HG03064 (cell line): ENCODE data around the gene ROM1.
"Not testable (repeated sequence)": the region's sequence is repeated elsewhere in the genome, so short reads cannot be mapped to it uniquely, and the experiment has no call there.

Source experiments
- ATAC-seq: cut with Tn5 transposase; IDR thresholded peaks from one replicate; pipeline ENCODE4 v1.9.1; 2021; ENCODE audit warnings: low read depth; ENCODE audit not compliant: unreplicated experiment

Gene ROM1

DNA sequence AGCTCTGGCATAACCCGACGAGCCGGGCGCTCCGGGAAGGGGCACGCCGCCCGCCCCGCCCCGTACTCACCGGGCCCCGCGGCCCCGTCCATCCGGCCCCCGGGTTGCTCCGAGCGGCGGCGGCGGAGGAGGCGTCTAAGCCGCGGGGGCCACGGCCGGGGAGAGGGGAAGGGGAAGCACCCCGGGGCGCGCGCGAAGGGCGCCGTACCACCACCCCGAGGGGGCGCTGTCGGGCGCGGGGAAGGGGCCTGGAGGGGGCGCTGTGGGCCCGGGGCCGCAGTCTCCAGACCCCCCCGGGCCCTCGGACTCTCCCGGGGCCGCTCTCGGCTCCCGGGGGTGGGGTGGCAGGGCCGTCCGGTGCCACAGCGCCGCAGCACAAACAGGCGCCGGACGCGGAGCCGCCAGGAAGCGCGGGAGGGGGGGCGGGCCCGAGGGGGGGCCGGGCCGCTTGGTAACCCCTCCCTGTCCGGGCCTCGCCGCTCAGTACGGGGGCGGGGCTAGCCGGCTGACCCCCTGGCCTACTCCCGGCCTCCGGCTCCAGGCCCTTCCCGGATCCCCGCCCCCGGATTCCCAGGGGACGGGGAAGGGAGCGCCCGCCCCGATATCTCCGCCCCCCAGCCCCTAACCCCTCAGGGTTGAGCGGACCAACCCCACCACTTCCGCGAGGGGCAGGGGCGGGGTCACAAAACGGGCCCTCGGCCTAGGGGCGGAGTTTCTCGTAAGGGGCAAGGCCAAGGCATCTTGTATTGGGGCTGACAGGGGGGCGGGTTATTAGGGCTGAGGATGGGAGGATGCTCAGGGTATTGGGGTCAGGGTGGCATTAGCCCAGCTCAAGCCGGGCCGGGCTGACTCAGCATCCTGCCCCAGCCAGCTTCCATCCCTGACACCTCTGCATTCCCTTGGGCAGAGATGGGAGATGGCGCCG is at the start of gene ROM1, which contains the start of gene EML3:
Gene ROM1 (plus strand): TSS at position 892 of the 925 bp plus-strand sequence. CDS start 25 bp downstream, at position 917.
Gene EML3 (minus strand): TSS at position 410 of the 925 bp plus-strand sequence. CDS start 318 bp downstream, at position 92.
- peak; percentile 65 for ATAC-seq

DNA sequence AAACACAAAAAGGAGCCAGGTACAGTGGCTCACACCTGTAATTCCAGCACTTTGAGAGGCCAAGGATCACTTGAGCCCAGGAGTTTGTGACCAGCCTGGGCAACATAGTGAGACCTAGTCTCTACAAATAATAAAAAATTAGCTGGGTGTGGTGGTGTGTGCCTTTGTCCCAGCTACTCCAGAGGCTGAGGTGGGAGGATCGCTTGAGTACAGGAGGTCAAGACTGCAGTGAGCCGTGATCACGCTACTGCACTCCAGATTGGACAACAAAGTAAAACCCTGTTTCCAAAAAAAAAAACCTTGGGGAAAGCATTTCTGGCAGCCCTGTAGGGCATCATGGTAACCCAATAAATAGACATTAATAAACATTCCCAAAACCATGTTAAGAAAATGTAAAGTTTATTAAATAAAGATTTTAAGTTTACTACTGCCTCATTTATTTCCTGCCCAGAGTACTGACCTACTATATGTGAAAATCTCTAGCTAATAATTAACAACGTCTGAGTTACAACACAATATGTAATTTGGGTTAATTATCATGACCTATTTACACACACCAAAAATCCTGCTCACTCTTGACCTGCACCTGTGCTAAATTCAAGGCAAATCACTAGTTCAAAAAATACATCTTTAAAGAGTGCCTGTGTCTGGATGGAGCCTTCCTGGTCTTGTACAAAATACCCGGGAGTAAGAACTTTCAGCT is 47.8 kb upstream of the ROM1 start:
- ATAC-seq: no peak

GRCh38 chr11:62566247-62566646 is 46.8 kb upstream of the ROM1 start:
- no peak for ATAC-seq

- ATAC-seq: no peak
Measured at GRCh38 chr11:62567018-62567633, 45.9 kb upstream of the ROM1 start.

- no peak for ATAC-seq
Measured at GRCh38 chr11:62569611-62570010, 43.4 kb upstream of the ROM1 start.

- ATAC-seq: not testable (repeated sequence)
Measured at GRCh38 chr11:62570903-62571302, 42.2 kb upstream of the ROM1 start.

DNA sequence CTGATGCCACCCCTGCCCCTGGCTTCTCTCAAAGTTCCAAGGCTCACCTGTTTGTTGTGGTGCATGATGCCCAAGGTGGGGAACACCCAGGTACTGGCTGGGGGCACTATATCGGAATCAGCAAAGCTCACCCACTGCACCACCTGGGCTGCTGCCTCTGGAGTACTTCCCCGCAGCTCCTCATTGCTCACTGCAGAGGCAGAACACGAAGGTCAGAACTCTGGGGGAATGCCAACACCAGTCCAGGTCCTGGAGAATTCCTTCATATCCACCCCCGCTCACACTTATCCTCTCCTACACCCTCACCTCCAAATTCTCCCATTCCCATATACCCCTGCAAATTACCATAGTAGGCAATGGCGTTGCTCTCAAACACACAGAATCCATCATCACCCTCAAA is 41.6 kb upstream of the ROM1 start:
- not testable (repeated sequence) for ATAC-seq

- ATAC-seq: no peak
Measured at GRCh38 chr11:62572431-62572830, 40.6 kb upstream of the ROM1 start.

DNA sequence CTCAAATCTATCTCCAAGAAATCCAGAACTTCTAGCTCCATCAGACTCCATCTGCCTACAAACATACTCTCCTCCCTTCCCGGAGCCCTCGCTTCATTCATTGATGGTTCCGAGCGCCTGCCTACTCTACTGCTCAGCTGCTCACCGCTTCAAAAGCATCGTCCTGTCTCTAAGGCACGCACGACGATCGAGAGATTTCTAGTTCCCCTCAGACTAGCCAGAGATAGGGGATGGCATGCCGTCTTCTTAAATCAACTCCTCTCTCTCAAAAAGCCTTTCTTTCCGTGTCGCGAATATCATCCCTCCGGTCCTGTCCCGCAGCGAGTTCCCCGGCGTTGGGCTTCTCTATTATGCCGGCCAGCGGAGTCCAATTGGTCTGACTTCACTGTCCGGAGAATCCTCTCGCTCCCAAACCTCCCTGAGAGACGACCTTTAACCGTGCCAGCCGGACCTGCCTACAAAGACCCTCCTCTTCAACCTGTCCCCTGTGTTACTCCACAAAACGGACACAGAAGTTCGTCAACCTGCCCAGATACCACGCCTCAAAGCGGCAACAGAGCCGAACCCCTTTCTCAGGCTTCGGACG is 40.0 kb upstream of the ROM1 start:
- no peak for ATAC-seq

- ATAC-seq: peak; percentile 68
Measured at GRCh38 chr11:62573592-62574362, 39.3 kb upstream of the ROM1 start, which contains the start of gene EEF1G. Gene EEF1G, minus strand, starts transcription at chr11:62573891. Its CDS starts 49 bp downstream, at chr11:62573842.

DNA sequence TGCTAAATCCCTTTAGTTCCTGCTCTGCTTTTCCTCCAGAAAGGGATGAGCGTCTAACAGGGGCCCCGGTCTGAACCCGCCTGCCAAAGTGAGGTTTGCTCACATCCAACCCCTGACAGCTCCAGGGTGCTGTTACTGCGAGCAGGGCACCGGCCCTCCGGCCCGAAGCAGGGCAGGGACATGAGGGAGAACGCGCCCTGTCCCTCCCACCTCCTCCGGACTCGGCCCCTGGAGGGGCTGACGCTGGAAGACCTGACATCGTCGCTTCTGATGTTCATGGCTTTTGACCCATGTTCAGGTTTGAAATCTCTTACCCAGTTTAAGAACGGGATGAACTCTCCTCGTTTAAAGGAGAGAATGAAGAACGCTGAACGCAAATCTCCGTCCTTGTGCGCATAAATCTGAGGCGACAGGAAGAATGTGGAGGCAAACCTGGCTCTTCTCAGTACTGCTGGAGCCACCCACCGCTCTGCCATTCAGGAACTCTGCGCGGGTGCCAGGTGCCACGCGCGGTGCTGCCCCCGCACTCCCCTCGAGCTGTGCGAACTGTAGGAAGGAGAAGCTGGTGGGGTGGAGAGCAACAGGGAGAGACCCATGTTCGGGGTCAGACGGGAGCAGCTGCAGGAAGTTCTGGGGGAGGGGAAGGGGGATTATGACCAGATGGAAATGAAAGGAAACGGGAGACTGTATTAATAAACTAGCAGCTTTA is 38.5 kb upstream of the ROM1 start:
- peak; percentile 9 for ATAC-seq

DNA sequence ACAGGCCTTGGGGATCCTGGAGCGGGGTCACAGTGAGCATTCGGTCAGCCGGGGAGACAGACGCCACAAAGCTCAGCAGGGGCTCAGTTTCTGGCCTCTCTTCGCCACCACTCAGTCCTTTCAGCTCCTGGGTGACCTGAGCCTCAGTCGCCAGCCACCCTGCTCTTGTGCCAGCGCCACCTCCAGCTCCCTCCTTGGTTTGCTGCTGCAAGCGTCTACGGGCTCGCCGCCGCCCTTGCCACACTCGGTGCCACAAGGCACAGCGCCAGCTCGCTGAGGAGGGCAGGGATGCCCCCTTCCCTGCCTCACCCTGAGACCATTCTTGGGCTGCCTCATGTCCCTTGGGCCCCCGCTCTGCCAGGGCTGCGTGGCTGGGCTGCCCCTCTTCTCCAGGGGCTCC is 37.9 kb upstream of the ROM1 start:
- ATAC-seq: no peak

GRCh38 chr11:62575837-62576236 is 37.2 kb upstream of the ROM1 start:
- ATAC-seq: no peak

DNA sequence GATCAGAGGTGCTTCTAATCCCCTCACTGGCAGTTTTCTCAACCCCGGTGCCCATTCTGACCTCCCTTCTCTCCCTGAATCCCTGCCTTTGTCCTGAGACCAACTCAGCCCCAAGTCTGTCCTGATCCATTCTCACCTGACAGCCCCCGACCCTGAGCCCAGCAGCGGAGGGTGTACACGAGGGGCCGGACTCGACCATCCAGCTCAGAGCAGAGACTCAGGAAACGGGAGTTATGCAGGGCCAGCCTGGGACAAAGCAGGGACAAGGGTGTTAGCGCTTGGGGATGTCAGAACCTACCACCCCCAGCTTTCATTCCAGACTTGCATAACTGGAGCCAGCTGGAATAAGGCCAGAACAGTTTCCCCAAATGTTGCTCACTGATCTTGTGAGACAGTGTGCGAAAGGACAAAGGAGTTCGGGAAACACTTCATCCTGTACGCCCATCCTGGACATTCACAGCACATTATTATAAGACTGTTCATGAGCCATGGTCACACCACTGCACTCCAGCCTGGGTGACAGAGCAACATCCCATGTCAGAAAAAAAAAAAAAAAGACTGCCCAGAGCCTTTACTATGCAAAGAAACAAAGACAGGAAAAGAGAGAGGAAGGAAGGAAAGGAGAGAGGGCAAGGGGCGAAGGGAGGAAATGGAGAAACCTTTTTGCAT is 35.9 kb upstream of the ROM1 start:
- ATAC-seq: no peak

DNA sequence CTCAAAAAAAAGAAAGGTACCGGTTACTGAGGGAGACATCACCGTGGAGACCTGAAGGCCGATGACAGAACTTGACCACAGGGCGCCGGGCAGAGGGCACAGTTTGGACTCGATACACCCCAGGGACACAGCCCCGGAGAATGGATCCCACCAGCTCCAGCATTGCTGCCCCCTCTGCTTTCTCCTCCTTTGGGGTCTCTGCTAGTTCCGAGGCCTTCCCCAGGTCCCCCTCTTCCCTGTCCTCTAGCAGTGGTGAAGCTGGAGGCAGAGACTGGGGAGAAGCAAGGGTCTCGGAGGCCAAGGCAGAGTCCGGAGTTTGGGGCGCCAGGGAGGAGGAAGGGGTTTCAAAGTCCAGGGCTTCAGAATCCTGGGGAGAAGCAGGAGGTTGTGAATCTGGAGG is 34.5 kb upstream of the ROM1 start:
- no peak for ATAC-seq

GRCh38 chr11:62579252-62579651 is 33.8 kb upstream of the ROM1 start:
- ATAC-seq: no peak

DNA sequence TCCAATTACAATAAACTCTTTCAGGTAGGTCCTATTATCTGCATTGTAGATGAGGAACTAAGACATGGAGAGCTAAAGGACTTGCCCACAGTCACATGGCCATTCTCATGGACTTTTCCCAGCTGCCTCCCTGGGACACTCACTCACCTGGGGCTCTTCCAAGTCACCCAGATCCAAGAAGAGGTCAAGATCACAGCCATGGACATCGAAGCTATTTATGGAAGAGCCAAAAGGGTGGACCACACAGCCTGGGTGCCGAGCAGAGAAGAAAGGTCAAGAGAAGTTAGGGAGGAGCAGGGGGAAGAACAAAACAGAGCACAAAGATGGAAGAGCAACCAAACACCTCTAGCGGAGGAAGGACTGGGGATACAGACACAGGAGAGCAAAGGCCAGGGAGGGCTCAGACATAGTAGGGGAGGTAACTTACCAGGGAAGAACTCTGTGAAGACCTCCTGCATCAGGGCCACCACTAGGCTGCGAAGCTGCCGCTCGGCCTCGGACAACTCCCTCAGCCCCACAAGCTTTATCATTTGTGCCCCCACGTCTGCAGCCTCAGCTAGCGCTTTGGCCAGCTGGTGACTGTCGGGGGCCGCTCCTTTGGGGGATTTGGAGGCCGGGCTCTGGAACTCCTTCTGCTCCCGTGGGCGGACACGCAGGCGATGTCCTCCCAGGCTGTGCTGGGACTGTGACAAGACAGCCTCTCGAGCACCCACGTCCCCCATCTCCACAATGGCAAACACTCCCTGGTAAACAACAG is 31.9 kb upstream of the ROM1 start:
- no peak for ATAC-seq

DNA sequence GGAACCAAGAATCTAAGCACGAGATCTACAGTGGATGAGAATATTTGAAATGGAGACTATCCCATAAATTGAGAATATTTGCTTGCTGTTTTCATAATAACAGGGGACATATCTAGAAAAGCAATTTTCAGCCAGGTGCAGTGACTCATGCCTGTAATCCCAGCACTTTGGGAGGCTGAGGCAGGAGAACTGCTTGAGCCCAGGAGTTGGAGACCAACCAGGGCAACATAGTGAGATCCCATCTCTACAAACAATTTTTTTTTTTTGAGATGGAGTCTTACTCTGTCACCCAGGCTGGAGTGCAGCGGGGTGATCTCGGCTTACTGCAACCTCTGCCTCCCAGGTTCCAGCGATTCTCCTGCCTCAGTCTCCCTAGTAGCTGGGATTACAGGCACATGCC is 31.3 kb upstream of the ROM1 start:
- not testable (repeated sequence) for ATAC-seq
